A549 (cell line): ENCODE measurements around the gene MICOS13.

ENCODE experiments used
- CHD2 ChIP-seq: fragments of 150-350 bp; IDR thresholded peaks from 2 replicates; pipeline ENCODE4 v1.6.1; 2014; ENCODE audit warnings: low read length; ENCODE audit not compliant: partially characterized antibody
- CTCF ChIP-seq: fragments of >200 bp; sonication (Bioruptor Twin); formaldehyde crosslinking; IDR thresholded peaks from 3 replicates; pipeline ENCODE4 v1.5.1; 2016
- HDAC2 ChIP-seq: fragments of 200-600 bp; sonication (generic); IDR thresholded peaks from 2 replicates; pipeline ENCODE4 v1.6.1; 2016
- SREBF2 ChIP-seq: fragments of 450-650 bp; IDR thresholded peaks from 2 replicates; pipeline ENCODE4 v1.6.1; 2014; ENCODE audit warnings: mild to moderate bottlenecking, moderate library complexity
- TF ChIP-seq, protein P1 (sequence below): fragments of 250-450 bp; sonication (Bioruptor Pico); IDR thresholded peaks from 2 replicates; pipeline ENCODE4 v1.5.0; 2021; ENCODE audit warnings: mild to moderate bottlenecking, moderate library complexity, borderline replicate concordance

GRCh38 chr19:5646703-5647102 lies 33.6 kb downstream of the MICOS13 start:
- no peak for TF ChIP-seq CTCF
- TF ChIP-seq, protein P1, sequence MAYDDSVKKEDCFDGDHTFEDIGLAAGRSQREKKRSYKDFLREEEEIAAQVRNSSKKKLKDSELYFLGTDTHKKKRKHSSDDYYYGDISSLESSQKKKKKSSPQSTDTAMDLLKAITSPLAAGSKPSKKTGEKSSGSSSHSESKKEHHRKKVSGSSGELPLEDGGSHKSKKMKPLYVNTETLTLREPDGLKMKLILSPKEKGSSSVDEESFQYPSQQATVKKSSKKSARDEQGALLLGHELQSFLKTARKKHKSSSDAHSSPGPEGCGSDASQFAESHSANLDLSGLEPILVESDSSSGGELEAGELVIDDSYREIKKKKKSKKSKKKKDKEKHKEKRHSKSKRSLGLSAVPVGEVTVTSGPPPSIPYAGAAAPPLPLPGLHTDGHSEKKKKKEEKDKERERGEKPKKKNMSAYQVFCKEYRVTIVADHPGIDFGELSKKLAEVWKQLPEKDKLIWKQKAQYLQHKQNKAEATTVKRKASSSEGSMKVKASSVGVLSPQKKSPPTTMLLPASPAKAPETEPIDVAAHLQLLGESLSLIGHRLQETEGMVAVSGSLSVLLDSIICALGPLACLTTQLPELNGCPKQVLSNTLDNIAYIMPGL (CRISPR knock-in tag): no peak
- no peak for TF ChIP-seq CHD2
- TF ChIP-seq HDAC2: no peak
- TF ChIP-seq SREBF2: no peak
